Mesenchymal stem cell (in vitro differentiated cells and primary cell): ENCODE results near the gene CCDC187.

Experiments used
- DNase-seq: peaks from one replicate; pipeline ENCODE4 v3.0.0-alpha.2; 2013
- H2AFZ ChIP-seq: one replicate; pipeline ENCODE4 v1.6.1; 2013; ENCODE audit warnings: low read depth, mild to moderate bottlenecking, control low read depth, inconsistent platforms, low read length, moderate library complexity
- H2AK5ac ChIP-seq: 2 replicates; pipeline ENCODE4 v1.6.1; 2013; ENCODE audit warnings: low read length, moderate library complexity, mild to moderate bottlenecking, inconsistent platforms; ENCODE audit not compliant: severe bottlenecking
- H2BK120ac ChIP-seq: one replicate; pipeline ENCODE4 v1.6.1; 2013; ENCODE audit warnings: low read depth, mild to moderate bottlenecking, inconsistent platforms, low read length, moderate library complexity
- H2BK12ac ChIP-seq, 2 experiments: one replicate each; pipeline ENCODE4 v1.6.1; 2013; ENCODE audit warnings: inconsistent platforms in 2 of 2, low read length in 2 of 2, mild to moderate bottlenecking in 2 of 2, moderate library complexity in 2 of 2, control low read depth in 1 of 2
- H2BK15ac ChIP-seq: one replicate; pipeline ENCODE4 v1.6.1; 2013; ENCODE audit warnings: mild to moderate bottlenecking, low read depth, inconsistent platforms; ENCODE audit not compliant: poor library complexity, severe bottlenecking
- H2BK5ac ChIP-seq: 2 replicates; pipeline ENCODE4 v1.6.1; 2013; ENCODE audit warnings: low read depth, mild to moderate bottlenecking, low read length, control low read depth, inconsistent platforms; ENCODE audit not compliant: poor library complexity, severe bottlenecking
- H3K14ac ChIP-seq, 2 experiments: one replicate each; pipeline ENCODE4 v1.6.1; 2013; ENCODE audit warnings: inconsistent platforms in 2 of 2, low read length in 2 of 2, control low read depth in 1 of 2, mild to moderate bottlenecking in 1 of 2, moderate library complexity in 1 of 2
- H3K18ac ChIP-seq, 2 experiments: one replicate each; pipeline ENCODE4 v1.6.1; 2013; ENCODE audit warnings: inconsistent platforms in 2 of 2, low read length in 2 of 2, control low read depth in 1 of 2, low read depth in 1 of 2, mild to moderate bottlenecking in 1 of 2
- H3K23ac ChIP-seq, 2 experiments: one replicate each; pipeline ENCODE4 v1.6.1; 2013; ENCODE audit warnings: inconsistent platforms in 2 of 2, low read length in 2 of 2, mild to moderate bottlenecking in 2 of 2, moderate library complexity in 2 of 2, control low read depth in 1 of 2
- H3K27ac ChIP-seq: 2 replicates; pipeline ENCODE4 v1.5.1; 2013; ENCODE audit warnings: mild to moderate bottlenecking, moderate library complexity, low read length, control low read depth, inconsistent platforms; ENCODE audit not compliant: poor library complexity, severe bottlenecking
- H3K27me3 ChIP-seq, 2 experiments: 2 replicates each; pipeline versions ENCODE4 v1.6.1 to v1.7.0; 2013; ENCODE audit warnings: low read length in 2 of 2, mild to moderate bottlenecking in 2 of 2, moderate library complexity in 2 of 2, control low read depth in 1 of 2, inconsistent platforms in 1 of 2; ENCODE audit not compliant: control insufficient read depth in 1 of 2, insufficient read depth in 1 of 2
- H3K36me3 ChIP-seq, 2 experiments: 2 replicates each; pipeline versions ENCODE4 v1.6.1 to v1.7.0; 2013; ENCODE audit warnings: low read length in 2 of 2, control low read depth in 1 of 2, inconsistent platforms in 1 of 2, low read depth in 1 of 2, mild to moderate bottlenecking in 1 of 2; ENCODE audit not compliant: insufficient read depth in 2 of 2, control insufficient read depth in 1 of 2
- H3K4ac ChIP-seq, 2 experiments: one replicate each; pipeline ENCODE4 v1.6.1; 2013; ENCODE audit warnings: inconsistent platforms in 2 of 2, low read length in 2 of 2, mild to moderate bottlenecking in 2 of 2, moderate library complexity in 2 of 2, control low read depth in 1 of 2, low read depth in 1 of 2
- H3K4me1 ChIP-seq: 2 replicates; pipeline ENCODE4 v1.6.1; 2013; ENCODE audit warnings: low read depth, low read length, control low read depth; ENCODE audit not compliant: control insufficient read depth, insufficient read depth
- H3K4me2 ChIP-seq: 2 replicates; pipeline ENCODE4 v1.6.1; 2013; ENCODE audit warnings: low read length, mild to moderate bottlenecking, inconsistent platforms; ENCODE audit not compliant: poor library complexity, severe bottlenecking
- H3K4me3 ChIP-seq, 2 experiments: 2 replicates each; pipeline versions ENCODE4 v1.5.1 to v1.7.0; 2013; ENCODE audit warnings: low read length in 2 of 2, mild to moderate bottlenecking in 2 of 2, control low read depth in 1 of 2, low read depth in 1 of 2; ENCODE audit not compliant: insufficient read depth in 1 of 2
- H3K79me1 ChIP-seq: replicated peaks from 2 replicates; pipeline ENCODE4 v1.6.1; 2013; ENCODE audit warnings: mild to moderate bottlenecking, control low read depth, low read length, inconsistent platforms; ENCODE audit not compliant: poor library complexity, severe bottlenecking
- H3K9ac ChIP-seq: 2 replicates; pipeline ENCODE4 v1.7.0; 2013; ENCODE audit warnings: mild to moderate bottlenecking, low read length, moderate library complexity
- H3K9me3 ChIP-seq: 2 replicates; pipeline ENCODE4 v1.7.0; 2013; ENCODE audit warnings: mild to moderate bottlenecking, low read length; ENCODE audit not compliant: control insufficient read depth
- H4K8ac ChIP-seq: one replicate; pipeline ENCODE4 v1.6.1; 2013; ENCODE audit warnings: inconsistent platforms, mild to moderate bottlenecking, low read length, moderate library complexity
- H4K91ac ChIP-seq: one replicate; pipeline ENCODE4 v1.6.1; 2013; ENCODE audit warnings: mild to moderate bottlenecking, low read length, inconsistent platforms
- WGBS: methylation state at CpG from one replicate; pipeline ENCODE4 v1.1.7; 2013; ENCODE audit warnings: mixed read lengths; 5-methylcytosine and 5-hydroxymethylcytosine counted together

The CCDC187 gene

DNA sequence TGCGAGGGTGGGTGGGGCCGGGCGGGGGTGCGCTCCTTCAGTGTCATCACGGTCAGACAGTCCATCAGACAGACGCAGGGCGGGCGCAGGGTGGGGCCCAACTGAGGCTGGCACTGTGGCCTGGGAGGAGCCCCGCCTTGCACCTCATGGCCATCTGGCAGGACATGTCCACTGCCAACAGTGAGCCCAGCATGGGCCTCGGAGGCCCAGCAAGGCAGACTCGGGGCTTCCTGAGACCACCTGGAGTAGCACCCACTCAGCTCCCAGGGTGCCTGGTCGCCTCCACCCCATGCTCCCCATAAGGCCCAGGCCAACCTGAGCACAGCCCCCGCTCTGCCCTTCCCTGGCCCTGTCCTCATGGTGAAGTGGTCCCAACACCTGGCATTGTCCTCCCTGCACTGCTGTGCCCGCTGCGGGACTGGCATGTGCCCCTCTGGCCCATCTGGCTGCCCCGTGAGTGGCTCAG is 14.9 kb upstream of the CCDC187 start:
- H3K27ac ChIP-seq, result no peak overlapping the region
- H2AFZ ChIP-seq, result no peak overlapping the region
- H3K18ac ChIP-seq, result no peak overlapping the region
- no peak overlapping the region for H4K8ac ChIP-seq
- peaks cover 0 to 4% of the 10 kb centered on the region in 2 experiments for H3K36me3 ChIP-seq
- peak overlapping the region in 1 of 2 experiments; percentile 74 for H3K14ac ChIP-seq
- peaks cover 14% of the 10 kb centered on the region for H3K4me1 ChIP-seq
- H3K4me3 ChIP-seq, result no peak overlapping the region
- no peak overlapping the region for H3K4ac ChIP-seq
- no peak overlapping the region for H3K9ac ChIP-seq
- WGBS, result 90% methylated on average over 16 of the region's 16 CpGs
- no peak for DNase-seq
- no peak overlapping the region for H2BK5ac ChIP-seq
- peaks cover 0 to 14% of the 10 kb centered on the region in 2 experiments for H3K27me3 ChIP-seq
- H2AK5ac ChIP-seq, result no peak overlapping the region
- no peak overlapping the region for H2BK15ac ChIP-seq
- H3K4me2 ChIP-seq, result no peak overlapping the region
- no peaks in the 10 kb centered on the region for H3K79me1 ChIP-seq
- H2BK120ac ChIP-seq, result no peak overlapping the region
- peaks cover 13% of the 10 kb centered on the region for H3K9me3 ChIP-seq
- H2BK12ac ChIP-seq, result no peak overlapping the region
- H4K91ac ChIP-seq, result peak overlapping the region; percentile 18
- no peak overlapping the region for H3K23ac ChIP-seq

GRCh38 chr9:136318111-136318775 is 14.3 kb upstream of the CCDC187 start:
- H3K9me3 ChIP-seq, result peaks cover 13% of the 10 kb centered on the region
- peaks cover 0 to 15% of the 10 kb centered on the region in 2 experiments for H3K27me3 ChIP-seq
- no peak overlapping the region for H3K4me3 ChIP-seq
- H2BK12ac ChIP-seq, result no peak overlapping the region
- H3K27ac ChIP-seq, result no peak overlapping the region
- no peak overlapping the region for H2AK5ac ChIP-seq
- H3K14ac ChIP-seq, result no peak overlapping the region
- DNase-seq, result no peak
- no peak overlapping the region for H3K9ac ChIP-seq
- H2BK5ac ChIP-seq, result no peak overlapping the region
- no peak overlapping the region for H3K4ac ChIP-seq
- no peak overlapping the region for H4K8ac ChIP-seq
- H3K18ac ChIP-seq, result no peak overlapping the region
- WGBS, result 79% methylated on average over 20 of the region's 21 CpGs
- H3K79me1 ChIP-seq, result no peaks in the 10 kb centered on the region
- peaks cover 0 to 4% of the 10 kb centered on the region in 2 experiments for H3K36me3 ChIP-seq
- no peak overlapping the region for H4K91ac ChIP-seq
- no peak overlapping the region for H2BK15ac ChIP-seq
- H2BK120ac ChIP-seq, result no peak overlapping the region
- peaks cover 14% of the 10 kb centered on the region for H3K4me1 ChIP-seq
- H2AFZ ChIP-seq, result no peak overlapping the region
- no peak overlapping the region for H3K4me2 ChIP-seq
- H3K23ac ChIP-seq, result no peak overlapping the region

DNA sequence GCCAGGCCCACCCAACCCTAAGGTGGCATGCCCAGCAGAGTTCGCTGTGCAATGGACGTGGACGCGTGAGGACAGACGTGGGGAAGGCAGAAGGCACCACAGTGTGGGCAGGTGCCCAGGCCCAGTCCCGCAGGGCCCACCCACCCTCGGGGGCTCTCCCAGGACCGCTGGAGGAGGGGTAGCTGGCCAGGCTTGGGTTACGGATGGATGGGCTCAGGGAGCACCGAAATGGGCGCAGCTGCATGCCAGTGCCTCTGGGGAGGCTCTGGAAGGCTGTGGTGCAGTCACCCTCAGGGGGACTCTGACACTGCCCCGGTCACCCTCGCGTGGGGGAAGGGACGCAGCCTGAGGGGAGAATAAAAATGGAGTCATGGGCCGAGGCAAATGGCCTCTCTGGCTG is 13.8 kb upstream of the CCDC187 start:
- Histone ChIP-seq H2AFZ (no peak overlapping the region), H3K18ac (peak overlapping the region in 1 of 2 experiments; percentile 18), H4K91ac (no peak overlapping the region), H2AK5ac (no peak overlapping the region), H3K9ac (no peak overlapping the region), H3K27me3 (peaks cover 0 to 18% of the 10 kb centered on the region in 2 experiments), H3K4me3 (no peak overlapping the region), H3K23ac (no peak overlapping the region), H2BK12ac (no peak overlapping the region), H3K9me3 (peaks cover 13% of the 10 kb centered on the region), H2BK15ac (no peak overlapping the region), H3K14ac (no peak overlapping the region), H3K79me1 (no peaks in the 10 kb centered on the region), H3K4me2 (no peak overlapping the region), H2BK5ac (no peak overlapping the region), H3K36me3 (peaks cover 0 to 4% of the 10 kb centered on the region in 2 experiments), H3K4ac (no peak overlapping the region), H3K27ac (no peak overlapping the region), H4K8ac (no peak overlapping the region), H2BK120ac (no peak overlapping the region), H3K4me1 (peaks cover 14% of the 10 kb centered on the region)
- 95% methylated on average over 16 of the region's 16 CpGs for WGBS
- DNase-seq, result no peak

DNA sequence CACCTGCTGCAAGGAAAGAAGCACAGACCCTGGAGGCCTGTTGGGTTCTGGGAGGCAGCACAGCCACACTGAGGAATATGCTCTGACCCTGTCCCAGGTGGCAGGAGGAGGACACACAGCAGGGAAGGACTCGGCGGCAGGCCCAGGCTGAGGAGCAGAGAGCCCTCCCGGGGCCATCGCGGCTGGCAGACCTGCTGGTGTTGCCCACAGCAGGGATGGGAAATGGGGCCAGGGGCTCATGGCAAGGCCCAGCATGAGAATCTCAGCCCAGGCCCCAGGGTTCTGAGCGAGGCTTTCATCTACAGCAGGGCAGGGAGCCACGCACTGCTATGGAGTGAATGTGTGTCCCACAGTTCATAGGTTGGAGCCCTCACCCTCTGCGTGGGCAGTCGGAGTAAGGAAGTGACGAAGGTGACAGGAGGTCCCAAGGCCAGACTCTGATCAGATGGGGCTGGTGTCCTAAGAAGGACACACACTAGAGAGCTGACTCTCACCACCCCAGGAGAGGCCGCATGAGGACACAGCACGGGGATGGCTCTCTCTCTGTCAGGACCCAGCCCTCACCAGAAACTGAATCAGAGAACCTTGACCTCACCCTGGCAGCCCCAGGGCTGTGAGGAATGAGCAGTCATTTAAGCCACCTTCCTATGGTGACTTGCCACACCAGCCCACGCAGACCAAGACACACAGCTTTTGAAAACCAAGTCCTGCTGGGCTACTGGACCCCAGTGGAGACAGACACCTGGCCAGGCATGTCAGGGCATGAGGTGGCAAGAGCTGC is 13.2 kb upstream of the CCDC187 start:
- Histone ChIP-seq H3K4me2 (no peak overlapping the region), H3K36me3 (peaks cover 0 to 4% of the 10 kb centered on the region in 2 experiments), H3K27ac (no peak overlapping the region), H2BK12ac (no peak overlapping the region), H3K4me1 (peaks cover 14% of the 10 kb centered on the region), H2BK5ac (no peak overlapping the region), H2BK15ac (no peak overlapping the region), H2BK120ac (no peak overlapping the region), H3K18ac (peak overlapping the region in 1 of 2 experiments; percentile 18), H3K9ac (no peak overlapping the region), H4K91ac (no peak overlapping the region), H4K8ac (no peak overlapping the region), H3K27me3 (peaks cover 0 to 13% of the 10 kb centered on the region in 2 experiments), H3K23ac (no peak overlapping the region), H2AFZ (no peak overlapping the region), H2AK5ac (no peak overlapping the region), H3K79me1 (no peaks in the 10 kb centered on the region), H3K9me3 (peaks cover 13% of the 10 kb centered on the region), H3K14ac (no peak overlapping the region), H3K4ac (no peak overlapping the region), H3K4me3 (no peak overlapping the region)
- DNase-seq, result no peak
- WGBS, result 92% methylated on average over 13 of the region's 13 CpGs
